ENCODE results near the gene MBOAT1.

GRCh38 chr6:20182069-20182468 lies 30.2 kb downstream of the MBOAT1 start:
- TF ChIP-seq CTCF (optimal IDR thresholded peaks at IDR 0.05 in 1 of 3, IDR thresholded peaks at IDR 0.05 in 1 of 3, conservative IDR thresholded peaks at IDR 0.05 in 1 of 3; ENCODE audit: extremely low read depth in 1 of 3, insufficient read depth in 2 of 3, low read length in 3 of 3) (no peak), EZH2 (IDR thresholded peaks at IDR 0.05; ENCODE audit: low read length) (no peak)
